ENCODE results near the gene GLTP. TPM values are rescaled to one million over a fixed set of nuclear protein-coding genes. Genes with fewer than 3 reads are reported as not detected.

GLTP gene
- total and polyA plus RNA-seq, 2 of the 13 experiments (the other 11 are each of a cell fraction or from before 2014, with no cell fraction given): 10.7 to 12.9 TPM

DNA sequence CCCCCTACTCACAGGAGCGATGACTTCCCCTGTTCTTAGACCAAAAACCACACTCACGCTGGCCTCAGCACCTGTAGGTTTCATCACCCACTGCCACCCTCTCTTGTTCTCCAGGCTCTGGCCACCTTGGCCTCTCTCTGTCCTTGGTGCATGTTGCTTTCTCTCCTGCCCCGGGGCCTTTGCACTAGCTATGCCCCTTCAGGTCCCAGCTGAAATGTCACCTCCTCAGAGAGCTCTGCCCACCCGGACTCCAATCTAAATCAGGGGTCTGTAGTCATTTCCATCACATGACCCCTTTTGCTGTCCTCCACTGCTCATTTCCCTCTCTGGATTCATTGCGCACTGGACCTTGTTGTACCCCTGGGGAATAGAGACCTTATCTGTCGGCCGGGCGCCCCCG lies 39.0 kb downstream of the GLTP start:
- H3K79me2 ChIP-seq (ENCODE audit: insufficient read depth, low read length): no peaks in the 10 kb centered on the region
- H3K4me2 ChIP-seq (ENCODE audit: low read depth, low read length): no peak overlapping the region
- no peak for FAIRE-seq
- no TSS peak for BruUV-seq (replicated peaks)
- H4K20me1 ChIP-seq (ENCODE audit: insufficient read depth, low read length): no peaks in the 10 kb centered on the region
- no peaks in the 10 kb centered on the region for H3K36me3 ChIP-seq (replicated peaks in 1 of 2; ENCODE audit: control insufficient read depth in 1 of 2, insufficient read depth in 2 of 2, low read length in 2 of 2)
- peaks cover 59% of the 10 kb centered on the region for H3K4me1 ChIP-seq (ENCODE audit: insufficient read depth, low read length)
- no peak for TF ChIP-seq BORCS8-MEF2B (CRISPR knock-in tag; IDR thresholded peaks at IDR 0.05)
- no peak for TF ChIP-seq NR2C2 (CRISPR knock-in tag; IDR thresholded peaks at IDR 0.05; ENCODE audit: borderline replicate concordance)
- TF ChIP-seq, protein P1, sequence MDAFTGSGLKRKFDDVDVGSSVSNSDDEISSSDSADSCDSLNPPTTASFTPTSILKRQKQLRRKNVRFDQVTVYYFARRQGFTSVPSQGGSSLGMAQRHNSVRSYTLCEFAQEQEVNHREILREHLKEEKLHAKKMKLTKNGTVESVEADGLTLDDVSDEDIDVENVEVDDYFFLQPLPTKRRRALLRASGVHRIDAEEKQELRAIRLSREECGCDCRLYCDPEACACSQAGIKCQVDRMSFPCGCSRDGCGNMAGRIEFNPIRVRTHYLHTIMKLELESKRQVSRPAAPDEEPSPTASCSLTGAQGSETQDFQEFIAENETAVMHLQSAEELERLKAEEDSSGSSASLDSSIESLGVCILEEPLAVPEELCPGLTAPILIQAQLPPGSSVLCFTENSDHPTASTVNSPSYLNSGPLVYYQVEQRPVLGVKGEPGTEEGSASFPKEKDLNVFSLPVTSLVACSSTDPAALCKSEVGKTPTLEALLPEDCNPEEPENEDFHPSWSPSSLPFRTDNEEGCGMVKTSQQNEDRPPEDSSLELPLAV (CRISPR knock-in tag; conservative IDR thresholded peaks at IDR 0.05; ENCODE audit: low read depth): no peak
- no peak for TF ChIP-seq ZBTB3 (CRISPR knock-in tag; IDR thresholded peaks at IDR 0.05; ENCODE audit: borderline replicate concordance, low read depth)
- no peak for TF ChIP-seq PRPF4 (IDR thresholded peaks at IDR 0.05; ENCODE audit: low read depth, low read length, poor library complexity, severe bottlenecking)
- no peak for TF ChIP-seq NRL (CRISPR knock-in tag; IDR thresholded peaks at IDR 0.05; ENCODE audit: borderline replicate concordance)
- no peak for TF ChIP-seq RNF2 (conservative IDR thresholded peaks at IDR 0.05; ENCODE audit: low read depth)
- TF ChIP-seq, protein P2, sequence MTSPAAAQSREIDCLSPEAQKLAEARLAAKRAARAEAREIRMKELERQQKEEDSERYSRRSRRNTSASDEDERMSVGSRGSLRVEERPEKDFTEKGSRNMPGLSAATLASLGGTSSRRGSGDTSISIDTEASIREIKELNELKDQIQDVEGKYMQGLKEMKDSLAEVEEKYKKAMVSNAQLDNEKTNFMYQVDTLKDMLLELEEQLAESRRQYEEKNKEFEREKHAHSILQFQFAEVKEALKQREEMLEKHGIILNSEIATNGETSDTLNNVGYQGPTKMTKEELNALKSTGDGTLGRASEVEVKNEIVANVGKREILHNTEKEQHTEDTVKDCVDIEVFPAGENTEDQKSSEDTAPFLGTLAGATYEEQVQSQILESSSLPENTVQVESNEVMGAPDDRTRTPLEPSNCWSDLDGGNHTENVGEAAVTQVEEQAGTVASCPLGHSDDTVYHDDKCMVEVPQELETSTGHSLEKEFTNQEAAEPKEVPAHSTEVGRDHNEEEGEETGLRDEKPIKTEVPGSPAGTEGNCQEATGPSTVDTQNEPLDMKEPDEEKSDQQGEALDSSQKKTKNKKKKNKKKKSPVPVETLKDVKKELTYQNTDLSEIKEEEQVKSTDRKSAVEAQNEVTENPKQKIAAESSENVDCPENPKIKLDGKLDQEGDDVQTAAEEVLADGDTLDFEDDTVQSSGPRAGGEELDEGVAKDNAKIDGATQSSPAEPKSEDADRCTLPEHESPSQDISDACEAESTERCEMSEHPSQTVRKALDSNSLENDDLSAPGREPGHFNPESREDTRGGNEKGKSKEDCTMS (CRISPR knock-in tag; conservative IDR thresholded peaks at IDR 0.05): no peak
- no peak for TF ChIP-seq MIER2 (CRISPR knock-in tag; IDR thresholded peaks at IDR 0.05)
- no peak for TF ChIP-seq MAZ (IDR thresholded peaks at IDR 0.05; ENCODE audit: borderline replicate concordance, low read depth, low read length)
- no peak for TF ChIP-seq MAZ (CRISPR knock-in tag; IDR thresholded peaks at IDR 0.05; ENCODE audit: low read depth)
- TF ChIP-seq MAFK (conservative IDR thresholded peaks at IDR 0.05 in 1 of 2, IDR thresholded peaks at IDR 0.05 in 1 of 2; ENCODE audit: low read length in 2 of 2): no peak
- no peak for TF ChIP-seq NFE2L1 (CRISPR knock-in tag; IDR thresholded peaks at IDR 0.05; ENCODE audit: borderline replicate concordance)
- H3K27me3 ChIP-seq (ENCODE audit: control insufficient read depth in 1 of 2, insufficient read depth in 2 of 2, low read length in 2 of 2): no peaks in the 10 kb centered on the region
- H3K4me3 ChIP-seq (replicated peaks in 1 of 3; ENCODE audit: insufficient read depth in 1 of 3, low read depth in 2 of 3, low read length in 3 of 3): no peak overlapping the region
- no peak for DNase-seq (ENCODE audit: low spot score)
- ChIA-PET POLR2A (no interaction called here), CTCF (ENCODE audit: low intra/inter-chr PET ratio, low total read pairs) (no interaction called here)
- H2AFZ ChIP-seq (ENCODE audit: low read length): no peak overlapping the region
- 18% methylated on average over 9 of the region's 9 CpGs for WGBS (ENCODE audit: low lambda C conversion rate)
- H3K9me3 ChIP-seq (ENCODE audit: low read length): no peaks in the 10 kb centered on the region
- intact Hi-C loops (cut with micrococcal nuclease; ENCODE audit: unreplicated experiment) (no loop called here), in situ Hi-C loops (cut with HindIII; ENCODE audit: extremely low pct_ligation_motif_present, low pct_unique_long_range_greater_than_20kb) (loop anchor here (5.0 kb wide), 1 partner anchor 39 kb away; no protein-coding TSS in a partner anchor)
- no peak for ATAC-seq
- H3K27ac ChIP-seq (ENCODE audit: extremely low read length, insufficient read depth, low read length): no peak overlapping the region
- H3K9ac ChIP-seq (ENCODE audit: insufficient read depth, low read depth, low read length): no peak overlapping the region
